ENCODE results near the gene PCBP3. TPM values are rescaled to one million over a fixed set of nuclear protein-coding genes. Genes with fewer than 3 reads are reported as not detected.

The PCBP3 gene
- total RNA-seq, 1 donor from 2014 or later = 72.7 TPM

GRCh38 chr21:45941717-45942546, 298.4 kb downstream of the PCBP3 start:
- peaks cover 7% of the 10 kb centered on the region for H3K27me3 Mint-ChIP-seq (ENCODE audit: unreplicated experiment)
- H3K27ac Mint-ChIP-seq (ENCODE audit: unreplicated experiment) = no peak overlapping the region
- H3K4me3 Mint-ChIP-seq (ENCODE audit: unreplicated experiment) = no peak overlapping the region
- no peak for DNase-seq
- TF ChIP-seq CTCF (IDR thresholded peaks at IDR 0.05; ENCODE audit: partially characterized antibody, unreplicated experiment) = no peak
- H3K4me1 Mint-ChIP-seq (ENCODE audit: low read depth, unreplicated experiment) = peaks cover 3% of the 10 kb centered on the region
- peaks cover 18% of the 10 kb centered on the region for H3K9me3 Mint-ChIP-seq (ENCODE audit: unreplicated experiment)
- H3K36me3 Mint-ChIP-seq (ENCODE audit: unreplicated experiment) = peaks cover 17% of the 10 kb centered on the region

- Mint-ChIP-seq H3K9me3 (ENCODE audit: unreplicated experiment) (peaks cover 17% of the 10 kb centered on the region), H3K27me3 (ENCODE audit: unreplicated experiment) (peaks cover 7% of the 10 kb centered on the region), H3K4me1 (ENCODE audit: low read depth, unreplicated experiment) (peaks cover 3% of the 10 kb centered on the region), H3K4me3 (ENCODE audit: unreplicated experiment) (no peak overlapping the region), H3K36me3 (ENCODE audit: unreplicated experiment) (peaks cover 15% of the 10 kb centered on the region), H3K27ac (ENCODE audit: unreplicated experiment) (peak overlapping the region; percentile 33)
- TF ChIP-seq CTCF (IDR thresholded peaks at IDR 0.05; ENCODE audit: partially characterized antibody, unreplicated experiment) = no peak
- DNase-seq = no peak
These were observed 299.5 kb downstream of the PCBP3 start for GRCh38 chr21:45942755-45943629.

- Mint-ChIP-seq H3K27ac (ENCODE audit: unreplicated experiment) (peak overlapping the region; percentile 33), H3K4me1 (ENCODE audit: low read depth, unreplicated experiment) (peaks cover 3% of the 10 kb centered on the region), H3K27me3 (ENCODE audit: unreplicated experiment) (peaks cover 7% of the 10 kb centered on the region), H3K9me3 (ENCODE audit: unreplicated experiment) (peaks cover 17% of the 10 kb centered on the region), H3K36me3 (ENCODE audit: unreplicated experiment) (peaks cover 16% of the 10 kb centered on the region), H3K4me3 (ENCODE audit: unreplicated experiment) (no peak overlapping the region)
- DNase-seq = no peak
- no peak for TF ChIP-seq CTCF (IDR thresholded peaks at IDR 0.05; ENCODE audit: partially characterized antibody, unreplicated experiment)
These were observed 300.4 kb downstream of the PCBP3 start for GRCh38 chr21:45943630-45944540.

- TF ChIP-seq CTCF (IDR thresholded peaks at IDR 0.05; ENCODE audit: partially characterized antibody, unreplicated experiment) = no peak
- Mint-ChIP-seq H3K4me3 (ENCODE audit: unreplicated experiment) (no peak overlapping the region), H3K27ac (ENCODE audit: unreplicated experiment) (no peak overlapping the region), H3K27me3 (ENCODE audit: unreplicated experiment) (peaks cover 7% of the 10 kb centered on the region), H3K36me3 (ENCODE audit: unreplicated experiment) (peaks cover 16% of the 10 kb centered on the region), H3K9me3 (ENCODE audit: unreplicated experiment) (peaks cover 17% of the 10 kb centered on the region), H3K4me1 (ENCODE audit: low read depth, unreplicated experiment) (peaks cover 3% of the 10 kb centered on the region)
- no peak for DNase-seq
These were observed 301.1 kb downstream of the PCBP3 start for GRCh38 chr21:45944601-45945000.
